GM12878 (cell line): Measurements from ENCODE around the gene DNAJC3. TPM values are rescaled to one million over a fixed set of nuclear protein-coding genes. Genes with fewer than 3 reads are reported as not detected.

Experiments used
- ATAC-seq: fragments of 200-7000 bp; cut with Tn5 transposase; 3 replicates; pipeline ENCODE4 v1.9.1; 2020; ENCODE audit warnings: mild to moderate bottlenecking, moderate library complexity
- BruUV-seq: library from RNA; stranded (reverse); fragments of 400-500 nt; replicated peaks from 2 replicates; lab custom pipeline; 2021; lab: Mats Ljungman, UMichigan
- CTCF ChIA-PET: fragments of 300-600 bp; sonication (Branson Sonifier 250); formaldehyde crosslinking; extraction: SDS; loops from one replicate; lab custom pipeline; 2021; ENCODE audit warnings: inconsistent platforms; lab: Yijun Ruan, JAX
- POLR2A ChIA-PET: fragments of 350-600 bp; formaldehyde crosslinking; extraction: SDS; loops from one replicate; lab custom pipeline; 2021; ENCODE audit warnings: inconsistent platforms; lab: Charles Lee
- RAD21 ChIA-PET: fragments of 300-600 bp; sonication (Branson Sonifier 250); formaldehyde crosslinking; loops from one replicate; lab custom pipeline; 2023; ENCODE audit warnings: antibody characterized with exemption; ENCODE audit not compliant: unreplicated experiment; lab: Charles Lee
- SMC1A ChIA-PET: fragments of 300-600 bp; sonication (Branson Sonifier 250); formaldehyde crosslinking; loops from one replicate; lab custom pipeline; 2023; ENCODE audit not compliant: unreplicated experiment, uncharacterized antibody; lab: Charles Lee
- DNase-seq: peaks from one replicate; pipeline ENCODE4 v3.0.0-alpha.2; 2011; ENCODE audit warnings: low read depth, low spot score
- FAIRE-seq: peaks from 3 replicates; lab custom pipeline; 2011; peaks lifted over from hg19 to GRCh38; lab: Jason Lieb, UNC
- H2AFZ ChIP-seq: 2 replicates; pipeline ENCODE4 v1.6.0; 2011; ENCODE audit warnings: low read depth, low read length, control low read depth; ENCODE audit not compliant: control insufficient read depth
- H3K27ac ChIP-seq: 2 replicates; pipeline ENCODE4 v1.5.1; 2011; ENCODE audit warnings: control low read depth; ENCODE audit not compliant: control insufficient read depth, insufficient read depth
- H3K27me3 ChIP-seq, 2 experiments: replicated peaks in 1 of 2; 2 replicates each; pipeline versions ENCODE4 v1.6.0 to v1.6.1; 2011; ENCODE audit warnings: low read length in 1 of 2; ENCODE audit not compliant: control insufficient read depth in 2 of 2, insufficient read depth in 2 of 2
- H3K36me3 ChIP-seq, 2 experiments: 2 replicates each; pipeline ENCODE4 v1.5.1; 2011; ENCODE audit warnings: low read length in 1 of 2; ENCODE audit not compliant: control insufficient read depth in 2 of 2, insufficient read depth in 2 of 2
- H3K4me1 ChIP-seq: 2 replicates; pipeline ENCODE4 v1.6.1; 2011; ENCODE audit warnings: mild to moderate bottlenecking, low read length, moderate library complexity, mixed read lengths; ENCODE audit not compliant: control insufficient read depth, insufficient read depth
- H3K4me2 ChIP-seq: 2 replicates; pipeline ENCODE4 v1.6.0; 2011; ENCODE audit warnings: control low read depth; ENCODE audit not compliant: control insufficient read depth, insufficient read depth
- H3K4me3 ChIP-seq: fragments of 200-600 bp; sonication (generic); 2 replicates; pipeline ENCODE4 v1.5.1; 2016
- H3K79me2 ChIP-seq: 2 replicates; pipeline ENCODE4 v1.6.0; 2011; ENCODE audit warnings: low read length; ENCODE audit not compliant: control insufficient read depth, insufficient read depth
- H3K9ac ChIP-seq: 2 replicates; pipeline ENCODE4 v1.8.0; 2011; ENCODE audit warnings: low read length, control low read depth, mixed read lengths; ENCODE audit not compliant: control insufficient read depth, insufficient read depth
- H3K9me3 ChIP-seq: replicated peaks from 3 replicates; pipeline ENCODE4 v1.5.1; 2011; ENCODE audit warnings: mild to moderate bottlenecking, low read length; ENCODE audit not compliant: control insufficient read depth, insufficient read depth
- H4K20me1 ChIP-seq: 2 replicates; pipeline ENCODE4 v1.6.0; 2011; ENCODE audit not compliant: control insufficient read depth, insufficient read depth
- ATF7 ChIP-seq: fragments of 450-650 bp; IDR thresholded peaks from 2 replicates; pipeline ENCODE4 v1.6.1; 2016; ENCODE audit warnings: low read depth, mild to moderate bottlenecking
- EED ChIP-seq: sonication (generic); IDR thresholded peaks from 2 replicates; pipeline ENCODE4 v1.6.1; 2016; ENCODE audit warnings: antibody characterized with exemption, low read depth
- KDM1A ChIP-seq: fragments of 200-600 bp; sonication (generic); IDR thresholded peaks from 2 replicates; pipeline ENCODE4 v1.6.1; 2016; ENCODE audit warnings: borderline replicate concordance
- NBN ChIP-seq: fragments of 450-650 bp; IDR thresholded peaks from 2 replicates; pipeline ENCODE4 v1.6.1; 2016
- NR2C1 ChIP-seq: fragments of 450-650 bp; IDR thresholded peaks from 2 replicates; pipeline ENCODE4 v1.6.1; 2017; ENCODE audit warnings: antibody characterized with exemption, mild to moderate bottlenecking, moderate library complexity
- NRF1 ChIP-seq: conservative IDR thresholded peaks from 2 replicates; pipeline ENCODE4 v1.6.1; 2011; ENCODE audit warnings: mild to moderate bottlenecking, low read depth, low read length, improper control_type of control experiment
- RUNX3 ChIP-seq: IDR thresholded peaks from 2 replicates; pipeline ENCODE4 v1.6.1; 2012; ENCODE audit warnings: low read length, inconsistent platforms
- SREBF2 ChIP-seq: IDR thresholded peaks from 2 replicates; pipeline ENCODE4 v1.6.1; 2012; ENCODE audit warnings: mild to moderate bottlenecking, low read length
- STAT1 ChIP-seq: fragments of 450-650 bp; conservative IDR thresholded peaks from 2 replicates; pipeline ENCODE4 v1.6.1; 2014; ENCODE audit warnings: antibody characterized with exemption, mild to moderate bottlenecking
- SUPT20H ChIP-seq: IDR thresholded peaks from 2 replicates; pipeline ENCODE4 v1.6.1; 2011; ENCODE audit warnings: low read depth, mild to moderate bottlenecking, low read length, moderate library complexity, borderline replicate concordance; ENCODE audit not compliant: control insufficient read depth
- TARDBP ChIP-seq: IDR thresholded peaks from 2 replicates; pipeline ENCODE4 v1.6.1; 2016; ENCODE audit warnings: borderline replicate concordance
- TCF7 ChIP-seq: IDR thresholded peaks from 2 replicates; pipeline ENCODE4 v1.6.1; 2014; ENCODE audit warnings: antibody characterized with exemption, borderline replicate concordance
- WGBS: methylation state at CpG from one replicate; pipeline ENCODE4 v1.1.6; 2016; ENCODE audit warnings: low lambda C conversion rate; ENCODE audit not compliant: insufficient replicate concordance, insufficient coverage; ENCODE audit errors: missing lambda C conversion rate; 5-methylcytosine and 5-hydroxymethylcytosine counted together
- in situ Hi-C: fragments of 300-500 bp; cut with MboI; formaldehyde crosslinking; loops from 9 replicates; pipeline ENCODE4 v1.14.3; 2018; ENCODE audit warnings: mixed read lengths
- intact Hi-C: fragments of 100-400 bp; cut with micrococcal nuclease; formaldehyde crosslinking; loops from one replicate; pipeline ENCODE4 v1.14.2; 2022; ENCODE audit not compliant: unreplicated experiment
- polyA plus RNA-seq, 11 experiments: library from polyadenylated mRNA; depleted of rRNA in 4 of 11; unstranded in 6 of 11; stranded (reverse) in 5 of 11; fragments of >200 nt; fragmentation: Nextera tagmentation in 4 of 11; fragmentation: Illumina TruSeq in 1 of 11; extraction: Ambion mirVana in 4 of 11; extraction: Trizol in 1 of 11; gene quantifications; 1 replicate in 1 of 11; 2 replicates in 10 of 11; pipeline versions ENCODE4 v1.2.1 to v1.2.3, GENCODE V29; 2011 to 2016; ENCODE audit warnings: inconsistent platforms in 2 of 11, missing spikeins in 2 of 11, low read depth in 1 of 11
- total RNA-seq, 4 experiments: library from RNA; depleted of rRNA in 3 of 4; stranded (reverse); fragments of >200 nt in 3 of 4; fragmentation: Illumina TruSeq in 1 of 4; extraction: Trizol in 1 of 4; gene quantifications; 2 replicates each; pipeline versions ENCODE4 v1.2.1 to v1.2.3, GENCODE V29; 2013 to 2021
- TF ChIP-seq, protein P1 (sequence below): fragments of 450-650 bp; IDR thresholded peaks from 2 replicates; pipeline ENCODE4 v1.6.1; 2018; ENCODE audit warnings: mild to moderate bottlenecking, low read depth, moderate library complexity; ENCODE audit not compliant: partially characterized antibody

The DNAJC3 gene
- total and polyA plus RNA-seq, 10 of the 15 experiments (the other 5 are each of a cell fraction or from before 2014, with no cell fraction given), result 9.3 to 37.4 (median 19.0) TPM

DNA sequence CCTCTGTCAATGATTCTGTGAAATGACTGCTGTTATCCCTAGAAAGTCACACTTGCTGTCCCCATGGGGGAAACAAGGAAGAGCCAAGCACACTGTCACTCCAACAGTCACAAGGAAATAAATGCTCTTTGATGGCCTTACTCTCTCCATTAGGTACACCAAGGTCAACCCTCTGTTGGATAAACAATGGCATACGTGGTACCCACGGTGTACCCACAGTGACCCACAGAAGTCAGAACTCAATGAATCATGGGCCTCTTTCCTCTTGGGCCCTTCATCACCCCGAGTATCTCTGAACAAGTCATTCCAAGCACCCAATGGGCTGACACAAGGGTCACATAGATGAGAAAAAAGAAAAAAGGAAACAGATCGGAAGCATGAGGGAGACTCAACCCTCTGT lies 47.9 kb upstream of the DNAJC3 start (continued):
- TF ChIP-seq STAT1 (no peak), TARDBP (no peak), SREBF2 (no peak)

DNA sequence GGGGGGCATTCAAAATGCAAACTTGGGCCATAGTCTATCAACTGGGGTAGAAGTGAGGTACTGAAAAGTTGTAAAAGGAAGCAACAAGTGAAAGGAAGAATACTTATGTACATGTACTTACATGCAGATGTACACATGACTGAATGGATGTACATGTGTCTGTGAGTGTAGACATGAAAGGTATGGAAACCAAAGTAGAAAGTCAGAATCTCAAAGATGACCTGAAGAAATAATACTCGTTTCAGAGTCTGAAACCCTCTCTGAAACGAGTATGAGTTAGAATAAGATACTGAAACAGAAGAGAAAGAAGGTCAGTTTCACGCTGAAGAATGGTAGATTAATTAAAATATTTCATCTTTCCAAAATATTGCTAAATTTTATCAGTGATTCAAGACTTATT lies 46.3 kb upstream of the DNAJC3 start:
- in situ Hi-C loops (no loop called here), intact Hi-C loops (no loop called here)
- RAD21 ChIA-PET, result no interaction called here
- SMC1A ChIA-PET, result interaction anchor here (1.0 kb wide), 1 partner anchor 9 kb away, joined by 3 read pairs; no protein-coding TSS in a partner anchor
- Histone ChIP-seq H3K9ac (no peak overlapping the region), H3K27ac (no peak overlapping the region), H3K27me3 (no peaks in the 10 kb centered on the region), H3K79me2 (no peaks in the 10 kb centered on the region), H3K4me1 (no peaks in the 10 kb centered on the region), H2AFZ (no peak overlapping the region), H3K9me3 (no peaks in the 10 kb centered on the region), H4K20me1 (no peaks in the 10 kb centered on the region), H3K4me2 (no peak overlapping the region), H3K4me3 (no peak overlapping the region), H3K36me3 (no peaks in the 10 kb centered on the region; a peak in 1 of 4 replicates)
- ATAC-seq (peak; percentile 55), FAIRE-seq (no peak), DNase-seq (no peak)
- CTCF ChIA-PET, result interaction anchor here (0.7 kb wide), 1 partner anchor 203 kb away, joined by 3 read pairs; no protein-coding TSS in a partner anchor
- 34% methylated on average over 3 of the region's 3 CpGs for WGBS
- TF ChIP-seq ATF7 (no peak), NR2C1 (no peak), NBN (no peak), RUNX3 (no peak), EED (no peak), KDM1A (no peak), SUPT20H (no peak), NRF1 (no peak), TCF7 (no peak)
- TF ChIP-seq, protein P1, sequence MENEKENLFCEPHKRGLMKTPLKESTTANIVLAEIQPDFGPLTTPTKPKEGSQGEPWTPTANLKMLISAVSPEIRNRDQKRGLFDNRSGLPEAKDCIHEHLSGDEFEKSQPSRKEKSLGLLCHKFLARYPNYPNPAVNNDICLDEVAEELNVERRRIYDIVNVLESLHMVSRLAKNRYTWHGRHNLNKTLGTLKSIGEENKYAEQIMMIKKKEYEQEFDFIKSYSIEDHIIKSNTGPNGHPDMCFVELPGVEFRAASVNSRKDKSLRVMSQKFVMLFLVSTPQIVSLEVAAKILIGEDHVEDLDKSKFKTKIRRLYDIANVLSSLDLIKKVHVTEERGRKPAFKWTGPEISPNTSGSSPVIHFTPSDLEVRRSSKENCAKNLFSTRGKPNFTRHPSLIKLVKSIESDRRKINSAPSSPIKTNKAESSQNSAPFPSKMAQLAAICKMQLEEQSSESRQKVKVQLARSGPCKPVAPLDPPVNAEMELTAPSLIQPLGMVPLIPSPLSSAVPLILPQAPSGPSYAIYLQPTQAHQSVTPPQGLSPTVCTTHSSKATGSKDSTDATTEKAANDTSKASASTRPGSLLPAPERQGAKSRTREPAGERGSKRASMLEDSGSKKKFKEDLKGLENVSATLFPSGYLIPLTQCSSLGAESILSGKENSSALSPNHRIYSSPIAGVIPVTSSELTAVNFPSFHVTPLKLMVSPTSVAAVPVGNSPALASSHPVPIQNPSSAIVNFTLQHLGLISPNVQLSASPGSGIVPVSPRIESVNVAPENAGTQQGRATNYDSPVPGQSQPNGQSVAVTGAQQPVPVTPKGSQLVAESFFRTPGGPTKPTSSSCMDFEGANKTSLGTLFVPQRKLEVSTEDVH, result no peak
- BruUV-seq, result no TSS peak
- POLR2A ChIA-PET, result no interaction called here
